ENCODE measurements around the gene SBK3. TPM values are rescaled to one million over a fixed set of nuclear protein-coding genes. Genes with fewer than 3 reads are reported as not detected.

The SBK3 gene
- total RNA-seq, 6 donors from 2014 or later = 0.30 to 1.6 (median 0.94) TPM; not detected in 3

GRCh38 chr19:55492362-55492944 lies 52.9 kb downstream of the SBK3 start:
- H3K27ac ChIP-seq = no peak overlapping the region
- TF ChIP-seq POLR2A (IDR thresholded peaks at IDR 0.05) (no peak), POLR2AphosphoS5 (IDR thresholded peaks at IDR 0.05) (no peak), EP300 (IDR thresholded peaks at IDR 0.05) (no peak)
- TF ChIP-seq, protein P1, sequence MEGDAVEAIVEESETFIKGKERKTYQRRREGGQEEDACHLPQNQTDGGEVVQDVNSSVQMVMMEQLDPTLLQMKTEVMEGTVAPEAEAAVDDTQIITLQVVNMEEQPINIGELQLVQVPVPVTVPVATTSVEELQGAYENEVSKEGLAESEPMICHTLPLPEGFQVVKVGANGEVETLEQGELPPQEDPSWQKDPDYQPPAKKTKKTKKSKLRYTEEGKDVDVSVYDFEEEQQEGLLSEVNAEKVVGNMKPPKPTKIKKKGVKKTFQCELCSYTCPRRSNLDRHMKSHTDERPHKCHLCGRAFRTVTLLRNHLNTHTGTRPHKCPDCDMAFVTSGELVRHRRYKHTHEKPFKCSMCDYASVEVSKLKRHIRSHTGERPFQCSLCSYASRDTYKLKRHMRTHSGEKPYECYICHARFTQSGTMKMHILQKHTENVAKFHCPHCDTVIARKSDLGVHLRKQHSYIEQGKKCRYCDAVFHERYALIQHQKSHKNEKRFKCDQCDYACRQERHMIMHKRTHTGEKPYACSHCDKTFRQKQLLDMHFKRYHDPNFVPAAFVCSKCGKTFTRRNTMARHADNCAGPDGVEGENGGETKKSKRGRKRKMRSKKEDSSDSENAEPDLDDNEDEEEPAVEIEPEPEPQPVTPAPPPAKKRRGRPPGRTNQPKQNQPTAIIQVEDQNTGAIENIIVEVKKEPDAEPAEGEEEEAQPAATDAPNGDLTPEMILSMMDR (IDR thresholded peaks at IDR 0.05) = no peak
- H3K27me3 ChIP-seq = peaks cover 0 to 7% (median 0%) of the 10 kb centered on the region in 4 donors
- DNase-seq = no peak
- peaks cover 2 to 14% (median 8%) of the 10 kb centered on the region in 4 donors for H3K4me1 ChIP-seq
- H3K9me3 ChIP-seq = no peaks in the 10 kb centered on the region
- 45 to 50% methylated on average over 12 of the region's 12 CpGs for WGBS, 2 donors
- H3K4me3 ChIP-seq = no peak overlapping the region
- ATAC-seq (ENCODE audit: low FRiP score in 2 of 2) = no peak
- H3K36me3 ChIP-seq = no peaks in the 10 kb centered on the region

GRCh38 chr19:55491546-55492360 lies 53.6 kb downstream of the SBK3 start:
- ATAC-seq (ENCODE audit: low FRiP score in 2 of 2) (no peak), DNase-seq (peak in 1 of 2 donors; percentile 67)
- Histone ChIP-seq H3K36me3 (no peaks in the 10 kb centered on the region), H3K4me1 (peaks cover 8 to 21% (median 15%) of the 10 kb centered on the region in 4 donors), H3K9me3 (no peaks in the 10 kb centered on the region), H3K27ac (no peak overlapping the region), H3K4me3 (no peak overlapping the region), H3K27me3 (peaks cover 0 to 7% (median 0%) of the 10 kb centered on the region in 4 donors)
- 58 to 81% methylated on average over 14 to 24 of the region's 24 CpGs for WGBS, 2 donors
- TF ChIP-seq, protein P1 (IDR thresholded peaks at IDR 0.05) = no peak
- TF ChIP-seq POLR2AphosphoS5 (IDR thresholded peaks at IDR 0.05) (no peak), EP300 (IDR thresholded peaks at IDR 0.05) (no peak), POLR2A (IDR thresholded peaks at IDR 0.05) (no peak)

Other genes starting within 250 kb of the SBK3 start
- gene TMEM150B, start 220.2 kb downstream of the SBK3 start, total RNA-seq = 10 to 100 TPM in 5 of 6 donors, 1 to 10 TPM in 1; 8.2 to 67.7 (median 29.7) TPM
- 100 to 1,000 TPM in 1 of 6 donors, 10 to 100 TPM in 4, 1 to 10 TPM in 1; 9.1 to 111 (median 15.6) TPM for gene KMT5C, start 205.7 kb downstream of the SBK3 start, total RNA-seq
- gene COX6B2, start 190.8 kb downstream of the SBK3 start, total RNA-seq = under 1 TPM in 1 of 6 donors, not detected in 5; 0.20 TPM
- gene GARIN5B, start 182.3 kb downstream of the SBK3 start, total RNA-seq = not detected
- under 1 TPM in 2 of 6 donors, not detected in 4; 0.20 to 0.34 TPM for gene IL11, start 175.1 kb downstream of the SBK3 start, total RNA-seq
- gene TMEM190, start 168.7 kb downstream of the SBK3 start, total RNA-seq = 10 to 100 TPM in 4 of 6 donors, 1 to 10 TPM in 1, under 1 TPM in 1; 0.92 to 48.6 (median 20.9) TPM
- gene TMEM238, start 161.3 kb downstream of the SBK3 start, total RNA-seq = 10 to 100 TPM; 22.0 to 54.6 (median 36.0) TPM
- 1,000 to 10,000 TPM in 2 of 6 donors, 100 to 1,000 TPM in 4; 308 to 1,892 (median 534) TPM for gene RPL28, start 159.6 kb downstream of the SBK3 start, total RNA-seq
- gene UBE2S, start 137.8 kb downstream of the SBK3 start, total RNA-seq = 10 to 100 TPM in 5 of 6 donors, 1 to 10 TPM in 1; 6.5 to 31.6 (median 19.0) TPM
- not detected for gene SHISA7, start 102.2 kb downstream of the SBK3 start, total RNA-seq
- 10 to 100 TPM in 5 of 6 donors, 1 to 10 TPM in 1; 4.2 to 44.8 (median 36.7) TPM for gene ISOC2, start 83.9 kb downstream of the SBK3 start, total RNA-seq
- not detected for gene C19orf85, start 80.8 kb downstream of the SBK3 start, total RNA-seq
- gene ZNF628, start 68.9 kb downstream of the SBK3 start, total RNA-seq = 10 to 100 TPM in 5 of 6 donors, 1 to 10 TPM in 1; 9.9 to 32.1 (median 12.4) TPM
- gene NAT14, start 60.4 kb downstream of the SBK3 start, total RNA-seq = 10 to 100 TPM; 13.1 to 19.2 (median 16.3) TPM
- 10 to 100 TPM in 1 of 6 donors, 1 to 10 TPM in 4, under 1 TPM in 1; 0.39 to 10.1 (median 6.7) TPM for gene SSC5D, start 57.1 kb downstream of the SBK3 start, total RNA-seq
- not detected for gene SBK2, start 8.4 kb downstream of the SBK3 start, total RNA-seq
- gene ZNF579, start 35.3 kb upstream of the SBK3 start, total RNA-seq = 10 to 100 TPM in 2 of 6 donors, 1 to 10 TPM in 4; 3.5 to 19.2 (median 8.4) TPM
- 10 to 100 TPM; 11.1 to 21.6 (median 16.3) TPM for gene FIZ1, start 54.0 kb upstream of the SBK3 start, total RNA-seq
- gene ZNF524, start 54.7 kb upstream of the SBK3 start, total RNA-seq = 10 to 100 TPM; 19.9 to 58.7 (median 34.9) TPM
- 10 to 100 TPM in 4 of 6 donors, 1 to 10 TPM in 2; 7.7 to 39.8 (median 20.6) TPM for gene ZNF865, start 60.1 kb upstream of the SBK3 start, total RNA-seq
- 10 to 100 TPM in 2 of 6 donors, 1 to 10 TPM in 4; 6.8 to 14.7 (median 8.6) TPM for gene ZNF784, start 79.0 kb upstream of the SBK3 start, total RNA-seq
- gene ZNF580, start 95.5 kb upstream of the SBK3 start, total RNA-seq = 10 to 100 TPM; 28.1 to 84.1 (median 38.0) TPM
- gene ZNF581, start 98.1 kb upstream of the SBK3 start, total RNA-seq = 10 to 100 TPM; 15.6 to 38.8 (median 21.9) TPM
- 10 to 100 TPM; 15.3 to 44.0 (median 17.1) TPM for gene CCDC106, start 102.7 kb upstream of the SBK3 start, total RNA-seq
- gene U2AF2, start 109.5 kb upstream of the SBK3 start, total RNA-seq = 100 to 1,000 TPM in 4 of 6 donors, 10 to 100 TPM in 2; 57.7 to 294 (median 157) TPM
- 100 to 1,000 TPM in 4 of 6 donors, 10 to 100 TPM in 2; 59.7 to 357 (median 126) TPM for gene EPN1, start 129.7 kb upstream of the SBK3 start, total RNA-seq
- not detected for gene NLRP9, start 192.9 kb upstream of the SBK3 start, total RNA-seq
- gene RFPL4A, start 213.6 kb upstream of the SBK3 start, total RNA-seq = not detected
- not detected for gene RFPL4AL1, start 223.6 kb upstream of the SBK3 start, total RNA-seq

Data from upper lobe of left lung (tissue), 6 donors.